GM13976 (cell line): ENCODE measurements around the gene LRPAP1.

Experiments
- DNase-seq: peaks from one replicate; pipeline ENCODE4 v3.0.0; 2012; ENCODE audit warnings: low spot score
- CTCF ChIP-seq: IDR thresholded peaks from 2 replicates; pipeline ENCODE4 v1.5.1; 2012; ENCODE audit warnings: borderline replicate concordance, mild to moderate bottlenecking; ENCODE audit not compliant: insufficient read depth; ENCODE audit errors: extremely low read depth, missing control alignments, control extremely low read depth
- in situ Hi-C: fragments of 300-500 bp; cut with MboI; formaldehyde crosslinking; loops from one replicate; pipeline ENCODE4 v1.12.0; 2022; ENCODE audit warnings: low sequenced_read_pairs, mixed read lengths, inconsistent platforms; ENCODE audit not compliant: unreplicated experiment

Gene LRPAP1

GRCh38 chr4:3520276-3520675 lies 11.9 kb downstream of the LRPAP1 start:
- TF ChIP-seq CTCF: no peak
- no peak for DNase-seq
- in situ Hi-C loops: no loop called here

GRCh38 chr4:3519468-3520264 lies 12.6 kb downstream of the LRPAP1 start:
- in situ Hi-C loops: no loop called here
- no peak for DNase-seq
- TF ChIP-seq CTCF: no peak

- no peak for TF ChIP-seq CTCF
- in situ Hi-C loops: no loop called here
- DNase-seq: no peak
Measured at GRCh38 chr4:3518941-3519340, 13.3 kb downstream of the LRPAP1 start.

GRCh38 chr4:3518511-3518880 lies 13.7 kb downstream of the LRPAP1 start:
- TF ChIP-seq CTCF: no peak
- DNase-seq: no peak
- in situ Hi-C loops: no loop called here

GRCh38 chr4:3517731-3518510 lies 14.3 kb downstream of the LRPAP1 start:
- DNase-seq: no peak
- TF ChIP-seq CTCF: no peak
- in situ Hi-C loops: no loop called here

- in situ Hi-C loops: no loop called here
- DNase-seq: no peak
- TF ChIP-seq CTCF: no peak
Measured at GRCh38 chr4:3516836-3517730, 15.1 kb downstream of the LRPAP1 start.
